Superior temporal gyrus (tissue), 1 donor: Measurements from ENCODE around the gene NXPE2.
A peak's percentile ranks its signal among the peaks of the same experiment; 100 is the strongest.
"Not testable (repeated sequence)": the region's sequence is repeated elsewhere in the genome, so short reads cannot be mapped to it uniquely, and the experiment has no call there.

ENCODE experiments used
- DNase-seq: peaks from one replicate; pipeline ENCODE4 v3.0.0-alpha.2; 2016; ENCODE audit errors: extremely low spot score

Gene NXPE2

GRCh38 chr11:114678125-114679036 lies at the start of gene NXPE2:
Gene NXPE2, plus strand, starts transcription at chr11:114678527. Its CDS starts 49 bp downstream, at chr11:114678576.
- no peak for DNase-seq

DNA sequence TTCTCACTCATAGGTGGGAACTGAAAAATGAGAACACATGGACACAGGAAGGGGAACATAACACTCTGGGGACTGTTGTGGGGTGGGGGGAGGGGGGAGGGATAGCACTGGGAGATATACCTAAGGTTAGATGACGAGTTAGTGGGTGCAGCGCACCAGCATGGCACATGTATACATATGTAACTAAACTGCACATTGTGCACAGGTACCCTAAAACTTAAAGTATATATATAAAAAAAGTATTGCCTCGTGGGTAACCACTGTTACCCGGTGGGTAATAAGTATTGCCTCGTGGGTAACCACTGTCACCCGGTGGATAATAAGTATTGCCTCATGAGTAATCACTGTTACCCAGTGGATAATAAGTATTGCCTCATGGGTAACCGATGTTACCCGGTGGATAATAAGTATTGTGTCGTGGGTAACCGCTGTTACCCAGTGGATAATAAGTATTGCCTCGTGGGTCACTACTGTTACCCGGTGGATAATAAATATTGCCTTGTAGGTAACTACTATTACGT lies 46.8 kb upstream of the NXPE2 start:
- DNase-seq, result not testable (repeated sequence)

DNA sequence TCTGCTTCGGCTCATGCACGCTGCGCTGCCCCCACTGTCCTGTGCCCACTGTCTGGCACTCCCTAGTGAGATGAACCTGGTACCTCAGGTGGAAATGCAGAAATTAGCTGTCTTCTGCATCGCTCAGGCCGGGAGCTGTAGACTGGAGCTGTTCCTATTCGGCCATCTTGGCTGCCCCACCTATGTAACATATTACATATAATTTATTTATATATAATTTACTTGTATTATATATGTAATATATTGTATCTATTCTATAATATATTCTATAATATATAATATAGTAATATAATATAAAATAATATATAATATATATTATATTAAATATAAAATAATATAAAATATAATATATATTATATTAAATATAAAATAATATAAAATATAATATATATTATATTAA lies 38.9 kb upstream of the NXPE2 start:
- DNase-seq, result not testable (repeated sequence)

GRCh38 chr11:114650661-114651060 lies 27.7 kb upstream of the NXPE2 start:
- DNase-seq, result no peak

- DNase-seq, result no peak
Observed at GRCh38 chr11:114651145-114651718, 27.1 kb upstream of the NXPE2 start.

GRCh38 chr11:114653148-114653547 lies 25.2 kb upstream of the NXPE2 start:
- DNase-seq, result no peak

DNA sequence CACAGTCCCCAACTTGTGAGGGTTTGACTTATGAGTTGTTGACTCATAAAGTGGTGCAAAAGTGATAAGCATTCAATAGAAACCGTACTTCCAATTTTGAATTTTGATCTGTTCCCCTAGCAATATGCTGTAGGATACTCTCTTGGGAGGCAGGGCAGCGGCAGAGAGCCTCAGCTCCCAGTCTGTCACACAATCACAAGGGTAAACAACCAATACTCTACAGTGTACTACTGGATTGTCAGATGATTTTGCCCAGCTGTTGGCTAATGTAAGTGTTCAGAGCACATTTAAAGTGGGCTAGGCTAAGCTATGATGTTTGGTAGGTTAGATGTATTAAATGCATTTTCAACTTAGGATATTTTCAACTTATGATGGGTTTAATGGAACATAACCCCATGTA lies 13.7 kb upstream of the NXPE2 start:
- DNase-seq, result no peak

- DNase-seq, result no peak
Observed at GRCh38 chr11:114666760-114667159, 11.6 kb upstream of the NXPE2 start.

GRCh38 chr11:114668109-114668508 lies 10.2 kb upstream of the NXPE2 start:
- no peak for DNase-seq

GRCh38 chr11:114673661-114674060 lies 4.7 kb upstream of the NXPE2 start:
- DNase-seq, result no peak

DNA sequence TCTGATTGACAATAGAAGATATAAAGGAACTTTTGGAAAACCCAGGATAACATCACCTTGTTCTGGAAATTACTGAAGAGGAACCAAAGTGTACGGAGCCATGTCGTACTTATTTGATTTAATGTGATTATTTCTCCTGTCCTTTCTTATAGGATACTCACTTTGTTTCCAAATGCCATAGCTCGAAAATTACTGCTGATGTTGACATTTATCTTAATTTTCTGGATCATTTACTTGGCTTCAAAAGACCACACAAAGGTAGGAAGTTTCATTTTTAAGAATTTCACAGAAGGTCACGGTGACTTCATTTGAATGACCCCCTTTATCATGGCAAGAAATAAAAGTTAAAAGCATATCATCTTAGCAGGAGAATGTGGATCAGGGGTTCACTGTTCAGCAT lies 1.2 kb downstream of the NXPE2 start:
- DNase-seq, result no peak

DNA sequence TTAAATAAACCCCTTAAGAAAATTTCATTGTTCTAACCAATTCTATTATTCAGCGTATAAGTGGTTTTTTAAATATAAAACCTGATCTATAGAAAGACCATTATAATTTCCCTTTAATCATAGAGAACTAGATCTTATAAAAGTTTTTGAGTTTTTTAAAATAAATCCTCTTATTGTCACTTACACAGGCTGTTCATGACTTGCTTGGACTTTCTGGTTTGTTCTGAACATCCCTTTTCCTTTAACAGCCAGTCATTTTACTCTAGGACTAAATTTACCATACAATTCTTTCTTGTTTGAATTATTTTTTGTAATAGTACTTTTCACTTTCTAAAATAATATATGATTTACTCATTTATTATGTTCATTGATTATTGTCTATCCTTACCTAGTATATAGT lies 4.7 kb downstream of the NXPE2 start:
- no peak for DNase-seq

DNA sequence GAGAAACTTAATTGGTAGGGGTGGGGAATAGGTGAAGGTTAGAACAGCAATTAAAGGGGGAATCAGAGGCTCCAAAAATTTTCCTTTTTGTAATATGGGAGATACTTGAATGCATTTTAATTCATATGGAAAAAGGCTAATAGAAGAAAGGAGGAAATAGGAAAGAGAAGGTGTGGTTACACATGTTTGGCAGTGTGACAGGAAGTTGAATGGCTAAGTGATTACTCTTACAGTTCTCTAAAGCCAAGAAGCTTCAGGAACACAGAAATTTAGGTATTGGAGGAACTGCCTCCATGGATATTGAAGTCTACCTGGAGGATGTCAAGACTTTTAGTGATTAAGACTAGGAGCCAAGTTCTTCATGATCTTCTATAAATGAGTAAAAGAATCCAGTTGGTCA lies 6.3 kb downstream of the NXPE2 start:
- DNase-seq, result no peak

- DNase-seq, result no peak
Observed at GRCh38 chr11:114685097-114685496, 6.8 kb downstream of the NXPE2 start.

DNA sequence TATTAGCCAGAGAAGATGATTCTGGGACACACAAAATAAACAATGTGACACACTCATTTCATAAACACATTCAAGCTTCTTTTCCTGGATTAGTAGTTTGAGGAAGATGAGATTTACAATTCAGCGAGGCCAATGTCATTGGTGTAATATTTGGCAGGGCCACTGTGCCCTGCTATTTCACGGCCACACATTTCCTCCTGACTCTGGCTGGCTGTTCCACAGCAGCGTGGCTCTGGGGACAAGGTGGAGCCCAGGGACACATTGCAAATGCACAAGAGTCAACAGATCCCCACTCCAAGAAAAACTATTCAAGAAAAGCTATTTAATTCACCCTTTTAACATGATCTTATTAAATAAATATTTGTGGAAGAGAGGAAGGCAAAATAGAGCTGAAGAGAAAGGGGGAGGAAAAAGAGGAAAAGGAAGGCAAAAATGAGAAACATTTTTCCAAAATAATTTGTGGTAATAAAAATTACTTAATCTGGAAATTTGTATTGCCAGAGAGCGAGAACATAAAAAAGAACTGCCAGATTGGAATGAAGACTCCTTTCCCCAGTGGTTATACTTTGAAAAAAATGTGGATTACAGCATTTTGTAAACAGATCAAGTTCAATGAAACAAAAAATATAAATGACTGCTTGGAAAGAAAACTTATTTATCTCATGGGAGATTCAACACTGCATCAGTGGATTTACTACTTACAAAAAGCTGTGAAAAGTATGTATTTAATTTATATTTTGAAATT lies 27.1 kb downstream of the NXPE2 start:
- DNase-seq, result no peak

GRCh38 chr11:114709960-114710359 lies 31.6 kb downstream of the NXPE2 start:
- DNase-seq, result no peak

- no peak for DNase-seq
Observed at GRCh38 chr11:114713756-114714155, 35.4 kb downstream of the NXPE2 start.

- no peak for DNase-seq
Observed at GRCh38 chr11:114719562-114719961, 41.2 kb downstream of the NXPE2 start.

DNA sequence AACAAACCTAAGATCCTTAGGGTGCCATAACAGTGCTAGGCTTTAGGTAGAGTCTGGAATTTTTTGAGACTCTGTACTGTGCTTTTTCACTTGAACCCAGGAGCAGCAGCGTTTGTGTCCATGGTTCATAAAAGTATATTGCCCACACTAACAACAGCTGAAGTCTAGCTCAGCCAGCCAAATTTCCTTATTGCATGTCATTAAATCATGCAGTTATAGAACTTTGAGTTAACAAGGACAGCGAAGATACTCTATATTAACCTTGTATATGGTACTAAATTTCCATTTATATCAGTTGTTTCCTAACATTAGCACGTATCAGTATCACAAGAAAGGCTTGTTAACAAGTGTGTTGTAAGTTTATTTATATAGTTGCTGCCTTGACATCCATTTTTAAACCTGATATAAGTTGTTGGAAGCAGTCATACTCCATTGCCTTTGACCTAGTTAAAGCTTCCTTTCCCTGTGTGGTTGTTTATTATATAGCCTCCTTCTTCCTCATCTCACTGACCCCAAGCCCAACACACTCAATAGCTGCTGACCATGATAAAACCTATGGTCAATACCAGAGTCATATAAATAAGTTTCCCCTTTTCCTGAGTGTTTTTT lies 46.7 kb downstream of the NXPE2 start:
- DNase-seq, result no peak

DNA sequence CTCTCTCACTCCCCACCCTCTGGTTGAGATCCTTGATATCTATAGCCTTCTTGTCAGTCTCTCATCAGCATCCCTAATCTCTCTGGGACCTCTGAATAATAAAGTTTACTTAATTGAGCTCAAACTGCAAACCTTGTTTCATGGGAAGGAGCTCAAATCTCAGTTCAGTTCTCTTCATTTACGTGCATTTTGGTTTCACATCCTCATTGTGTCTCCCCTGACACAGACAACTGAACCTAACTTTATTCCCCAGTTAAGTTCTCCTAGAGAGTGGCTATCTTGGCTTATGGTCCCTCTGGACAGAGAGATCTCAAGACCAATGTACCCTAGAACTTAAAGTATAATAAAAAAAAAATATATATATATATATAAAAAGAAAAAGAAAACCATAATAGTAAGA lies 47.3 kb downstream of the NXPE2 start:
- DNase-seq, result no peak

DNA sequence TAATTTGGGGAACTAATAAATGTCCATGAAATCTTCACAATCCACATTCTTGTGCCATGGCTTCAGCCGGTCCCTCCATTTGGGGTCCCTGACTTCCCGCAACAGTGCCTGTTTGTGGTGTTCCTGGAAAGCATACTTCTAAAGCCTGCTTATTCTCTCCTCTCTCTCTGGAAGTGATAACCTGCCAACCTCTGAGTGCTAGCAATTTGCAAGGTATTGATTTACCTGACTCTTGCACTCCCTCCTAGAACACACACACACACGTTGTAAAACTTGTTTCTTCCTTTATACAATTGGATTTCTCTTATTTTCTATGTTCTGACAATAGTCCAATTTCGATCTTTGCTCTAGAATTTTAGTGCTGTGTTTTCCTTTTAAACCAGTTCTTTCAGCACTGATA lies 58.5 kb downstream of the NXPE2 start:
- DNase-seq, result no peak

- peak; percentile 63 for DNase-seq
Observed at GRCh38 chr11:114738954-114739353, 60.6 kb downstream of the NXPE2 start.
